ENCODE results near the gene SPIRE2.

Gene SPIRE2

GRCh38 chr16:89918453-89919347 is 90.4 kb downstream of the SPIRE2 start, which contains the start of gene MC1R:
MC1R (plus strand) TSS chr16:89918862; CDS start chr16:89919259, 397 bp downstream.
- Histone ChIP-seq H3K9ac (ENCODE audit: low read length) (no peak within 1 kb of the TSS), H3K27me3 (ENCODE audit: insufficient read depth, low read length) (no peaks in the 10 kb centered on the region), H3K4ac (ENCODE audit: low read depth, low read length) (peak within 1 kb of the TSS; percentile 59), H3K9me3 (ENCODE audit: insufficient read depth, low read depth, low read length) (peaks cover 7% of the 10 kb centered on the region), H3K36me3 (ENCODE audit: control insufficient read depth in 1 of 2, insufficient read depth in 2 of 2, low read length in 2 of 2) (peaks cover 2% of the 10 kb centered on the region in 2 experiments), H2BK120ac (ENCODE audit: insufficient read depth, low read length, poor library complexity) (peak within 1 kb of the TSS; percentile 52), H3K27ac (ENCODE audit: low read depth, low read length) (peak within 1 kb of the TSS; percentile 52), H3K14ac (ENCODE audit: low read length) (peak within 1 kb of the TSS; percentile 85), H4K12ac (ENCODE audit: low read depth, low read length) (peak within 1 kb of the TSS; percentile 68), H2AK5ac (ENCODE audit: low read length) (peak within 1 kb of the TSS; percentile 87), H4K91ac (ENCODE audit: low read depth, low read length) (peak within 1 kb of the TSS; percentile 86), H3K4me1 (ENCODE audit: control insufficient read depth in 1 of 2, insufficient read depth in 2 of 2, low read length in 2 of 2) (peaks cover 29 to 37% of the 10 kb centered on the region in 2 experiments), H2BK12ac (ENCODE audit: low read length) (peak within 1 kb of the TSS; percentile 80), H3K4me2 (ENCODE audit: low read length) (peak within 1 kb of the TSS; percentile 88), H3K23ac (ENCODE audit: low read length) (no peak within 1 kb of the TSS), H3K4me3 (ENCODE audit: low read depth, low read length) (peak within 1 kb of the TSS; percentile 48), H4K8ac (ENCODE audit: low read depth, low read length) (peak within 1 kb of the TSS; percentile 95), H3K79me1 (ENCODE audit: low read length) (peaks cover 38% of the 10 kb centered on the region), H2AFZ (ENCODE audit: insufficient read depth, low read length, poor library complexity) (peak within 1 kb of the TSS; percentile 69), H3K18ac (ENCODE audit: low read length) (peak within 1 kb of the TSS; percentile 80), H2BK5ac (ENCODE audit: low read depth, low read length, poor library complexity) (peak within 1 kb of the TSS; percentile 60), H3K79me2 (ENCODE audit: control insufficient read depth, insufficient read depth, low read length, poor library complexity) (peaks cover 18% of the 10 kb centered on the region)
- peak in 1 of 2 donors; percentile 58 for DNase-seq
- WGBS (ENCODE audit: extremely low coverage, insufficient coverage, insufficient read length), result no CpG with 5 or more reads among the region's 23 CpGs

- WGBS (ENCODE audit: extremely low coverage, insufficient coverage, insufficient read length), result no CpG with 5 or more reads among the region's 52 CpGs
- H4K8ac ChIP-seq (ENCODE audit: low read depth, low read length), result no peak overlapping the region
- no peak overlapping the region for H3K4ac ChIP-seq (ENCODE audit: low read depth, low read length)
- H2AFZ ChIP-seq (ENCODE audit: insufficient read depth, low read length, poor library complexity), result no peak overlapping the region
- H3K9me3 ChIP-seq (ENCODE audit: insufficient read depth, low read depth, low read length), result peaks cover 4% of the 10 kb centered on the region
- no peak overlapping the region for H4K12ac ChIP-seq (ENCODE audit: low read depth, low read length)
- H3K79me2 ChIP-seq (ENCODE audit: control insufficient read depth, insufficient read depth, low read length, poor library complexity), result peaks cover 18% of the 10 kb centered on the region
- H3K4me1 ChIP-seq (ENCODE audit: control insufficient read depth in 1 of 2, insufficient read depth in 2 of 2, low read length in 2 of 2), result peaks cover 36 to 45% of the 10 kb centered on the region in 2 experiments
- no peak overlapping the region for H3K23ac ChIP-seq (ENCODE audit: low read length)
- H2BK120ac ChIP-seq (ENCODE audit: insufficient read depth, low read length, poor library complexity), result no peak overlapping the region
- H3K27ac ChIP-seq (ENCODE audit: low read depth, low read length), result no peak overlapping the region
- H3K18ac ChIP-seq (ENCODE audit: low read length), result no peak overlapping the region
- H2BK5ac ChIP-seq (ENCODE audit: low read depth, low read length, poor library complexity), result no peak overlapping the region
- no peak overlapping the region for H3K9ac ChIP-seq (ENCODE audit: low read length)
- peaks cover 3% of the 10 kb centered on the region for H3K27me3 ChIP-seq (ENCODE audit: insufficient read depth, low read length)
- H2AK5ac ChIP-seq (ENCODE audit: low read length), result peak overlapping the region; percentile 56
- peaks cover 38% of the 10 kb centered on the region for H3K79me1 ChIP-seq (ENCODE audit: low read length)
- no peak overlapping the region for H3K4me2 ChIP-seq (ENCODE audit: low read length)
- H2BK12ac ChIP-seq (ENCODE audit: low read length), result no peak overlapping the region
- peaks cover 0 to 2% of the 10 kb centered on the region in 2 experiments for H3K36me3 ChIP-seq (ENCODE audit: control insufficient read depth in 1 of 2, insufficient read depth in 2 of 2, low read length in 2 of 2)
- peak overlapping the region; percentile 21 for H3K4me3 ChIP-seq (ENCODE audit: low read depth, low read length)
- H3K14ac ChIP-seq (ENCODE audit: low read length), result no peak overlapping the region
- H4K91ac ChIP-seq (ENCODE audit: low read depth, low read length), result peak overlapping the region; percentile 82
- no peak for DNase-seq
These were observed 91.5 kb downstream of the SPIRE2 start for GRCh38 chr16:89919535-89920406.

GRCh38 chr16:89920723-89921122 is 92.4 kb downstream of the SPIRE2 start:
- Histone ChIP-seq H3K4ac (ENCODE audit: low read depth, low read length) (peak overlapping the region; percentile 34), H3K36me3 (ENCODE audit: control insufficient read depth in 1 of 2, insufficient read depth in 2 of 2, low read length in 2 of 2) (peaks cover 0 to 2% of the 10 kb centered on the region in 2 experiments), H3K4me2 (ENCODE audit: low read length) (no peak overlapping the region), H2AFZ (ENCODE audit: insufficient read depth, low read length, poor library complexity) (no peak overlapping the region), H3K79me1 (ENCODE audit: low read length) (peaks cover 38% of the 10 kb centered on the region), H4K8ac (ENCODE audit: low read depth, low read length) (peak overlapping the region; percentile 73), H3K9me3 (ENCODE audit: insufficient read depth, low read depth, low read length) (peaks cover 4% of the 10 kb centered on the region), H3K79me2 (ENCODE audit: control insufficient read depth, insufficient read depth, low read length, poor library complexity) (peaks cover 18% of the 10 kb centered on the region), H4K12ac (ENCODE audit: low read depth, low read length) (peak overlapping the region; percentile 39), H3K4me3 (ENCODE audit: low read depth, low read length) (no peak overlapping the region), H3K4me1 (ENCODE audit: control insufficient read depth in 1 of 2, insufficient read depth in 2 of 2, low read length in 2 of 2) (peaks cover 41 to 50% of the 10 kb centered on the region in 2 experiments), H2AK5ac (ENCODE audit: low read length) (peak overlapping the region; percentile 82), H3K27ac (ENCODE audit: low read depth, low read length) (peak overlapping the region; percentile 98), H3K18ac (ENCODE audit: low read length) (peak overlapping the region; percentile 48), H3K27me3 (ENCODE audit: insufficient read depth, low read length) (peaks cover 3% of the 10 kb centered on the region), H2BK5ac (ENCODE audit: low read depth, low read length, poor library complexity) (peak overlapping the region; percentile 81), H2BK12ac (ENCODE audit: low read length) (peak overlapping the region; percentile 51), H3K23ac (ENCODE audit: low read length) (no peak overlapping the region), H3K9ac (ENCODE audit: low read length) (no peak overlapping the region), H2BK120ac (ENCODE audit: insufficient read depth, low read length, poor library complexity) (peak overlapping the region; percentile 67), H4K91ac (ENCODE audit: low read depth, low read length) (peak overlapping the region; percentile 83), H3K14ac (ENCODE audit: low read length) (peak overlapping the region; percentile 47)
- DNase-seq, result no peak
- no CpG with 5 or more reads among the region's 6 CpGs for WGBS (ENCODE audit: extremely low coverage, insufficient coverage, insufficient read length)
